Gastroesophageal sphincter (tissue), 4 donors: ENCODE results near the gene APLF. TPM values are rescaled to one million over a fixed set of nuclear protein-coding genes. Genes with fewer than 3 reads are reported as not detected.
"Not testable (repeated sequence)": the region's sequence is repeated elsewhere in the genome, so short reads cannot be mapped to it uniquely, and the experiment has no call there.

Experiments used
- ATAC-seq: fragments of 150-250 bp; one replicate; pipeline ENCODE4 v1.9.1; 2016; ENCODE audit warnings: mild to moderate bottlenecking, moderate library complexity
- H3K27ac ChIP-seq, 4 donors: fragments of 200-600 bp; sonication (generic) in 3 of 4; 1 replicate in 3 of 4; 2 replicates in 1 of 4; pipeline ENCODE4 v1.5.1; 2016 to 2019
- H3K27me3 ChIP-seq: fragments of 200-600 bp; sonication (generic); one replicate; pipeline ENCODE4 v1.5.1; 2019
- H3K36me3 ChIP-seq, 2 donors: fragments of 200-600 bp; sonication (generic); one replicate each; pipeline ENCODE4 v1.5.1; 2019; ENCODE audit warnings: control low read depth in 1 of 2
- H3K4me1 ChIP-seq, 3 donors: fragments of 200-600 bp; sonication (generic); 1 replicate in 2 of 3; 2 replicates in 1 of 3; pipeline ENCODE4 v1.5.1; 2016 to 2019; ENCODE audit warnings: control low read depth in 2 of 3
- H3K4me3 ChIP-seq, 2 donors: fragments of 200-600 bp; sonication (generic); one replicate each; pipeline ENCODE4 v1.5.1; 2019; ENCODE audit warnings: mild to moderate bottlenecking in 1 of 2, moderate library complexity in 1 of 2
- H3K9me3 ChIP-seq, 3 donors: fragments of 200-600 bp; sonication (generic); one replicate each; pipeline ENCODE4 v1.5.1; 2017 to 2019; ENCODE audit warnings: control low read depth in 2 of 3
- CTCF ChIP-seq, 4 experiments: fragments of 200-600 bp in 2 of 4; fragments of 450-650 bp in 2 of 4; sonication (generic) in 1 of 4; IDR thresholded peaks; one replicate each; pipeline ENCODE4 v1.5.1; 2017 to 2019; ENCODE audit warnings: antibody characterized with exemption in 4 of 4, mild to moderate bottlenecking in 2 of 4, moderate library complexity in 2 of 4
- EP300 ChIP-seq: sonication (generic); formaldehyde crosslinking; IDR thresholded peaks from one replicate; pipeline ENCODE4 v1.6.1; 2017; ENCODE audit warnings: antibody characterized with exemption, mild to moderate bottlenecking
- POLR2A ChIP-seq, 2 donors: fragments of 450-650 bp; IDR thresholded peaks; one replicate each; pipeline ENCODE4 v1.6.1; 2017; ENCODE audit warnings: antibody characterized with exemption in 2 of 2, mild to moderate bottlenecking in 2 of 2, moderate library complexity in 1 of 2
- POLR2AphosphoS5 ChIP-seq: sonication (generic); formaldehyde crosslinking; IDR thresholded peaks from one replicate; pipeline ENCODE4 v1.6.1; 2017; ENCODE audit warnings: antibody characterized with exemption
- WGBS, 2 donors: methylation state at CpG; one replicate each; pipeline ENCODE4 v1.1.5; 2018; ENCODE audit warnings: low coverage in 1 of 2; 5-methylcytosine and 5-hydroxymethylcytosine counted together
- total RNA-seq, 4 donors: library from RNA; depleted of rRNA; stranded (reverse); fragments of >200 nt; gene quantifications; one replicate each; pipeline ENCODE4 v1.1.0, GENCODE V29; 2016

The APLF gene
- total RNA-seq, 4 donors from 2014 or later, result 5.5 to 12.0 (median 10.4) TPM

- H3K4me3 ChIP-seq, result no peak overlapping the region
- TF ChIP-seq POLR2AphosphoS5, result no peak
- TF ChIP-seq EP300, result no peak
- no peak for TF ChIP-seq POLR2A (IDR thresholded peaks at IDR 0.05)
- no peak for TF ChIP-seq CTCF (IDR thresholded peaks at IDR 0.05)
- H3K36me3 ChIP-seq, result no peaks in the 10 kb centered on the region
- no peak for ATAC-seq
- H3K27me3 ChIP-seq, result no peaks in the 10 kb centered on the region
- no peak overlapping the region for H3K27ac ChIP-seq
- WGBS, 2 donors, result 57 to 70% methylated on average over 4 of the region's 4 CpGs
- H3K4me1 ChIP-seq, result no peaks in the 10 kb centered on the region
- H3K9me3 ChIP-seq, result no peaks in the 10 kb centered on the region
Measured at GRCh38 chr2:68565858-68566257, 98.5 kb downstream of the APLF start.

GRCh38 chr2:68566362-68566761, 99.0 kb downstream of the APLF start:
- WGBS, 2 donors, result 56 to 72% methylated on average over 3 of the region's 3 CpGs
- TF ChIP-seq CTCF (IDR thresholded peaks at IDR 0.05) (no peak), POLR2AphosphoS5 (no peak), POLR2A (IDR thresholded peaks at IDR 0.05) (no peak), EP300 (no peak)
- no peaks in the 10 kb centered on the region for H3K27me3 ChIP-seq
- no peaks in the 10 kb centered on the region for H3K9me3 ChIP-seq
- no peak overlapping the region for H3K4me3 ChIP-seq
- H3K36me3 ChIP-seq, result no peaks in the 10 kb centered on the region
- no peaks in the 10 kb centered on the region for H3K4me1 ChIP-seq
- ATAC-seq, result no peak
- H3K27ac ChIP-seq, result no peak overlapping the region

GRCh38 chr2:68568116-68568515, 100.7 kb downstream of the APLF start:
- no peak overlapping the region for H3K4me3 ChIP-seq
- no peaks in the 10 kb centered on the region for H3K27me3 ChIP-seq
- TF ChIP-seq POLR2AphosphoS5, result no peak
- no peak for TF ChIP-seq POLR2A (IDR thresholded peaks at IDR 0.05)
- TF ChIP-seq CTCF (IDR thresholded peaks at IDR 0.05), result no peak
- TF ChIP-seq EP300, result no peak
- no peaks in the 10 kb centered on the region for H3K9me3 ChIP-seq
- WGBS, 2 donors, result 100% methylated on average over 1 of the region's 1 CpG
- H3K4me1 ChIP-seq, result no peaks in the 10 kb centered on the region
- H3K27ac ChIP-seq, result no peak overlapping the region
- no peak for ATAC-seq
- H3K36me3 ChIP-seq, result no peaks in the 10 kb centered on the region

- Histone ChIP-seq H3K27ac (no peak overlapping the region), H3K36me3 (no peaks in the 10 kb centered on the region), H3K9me3 (no peaks in the 10 kb centered on the region), H3K4me1 (no peaks in the 10 kb centered on the region), H3K4me3 (no peak overlapping the region), H3K27me3 (no peaks in the 10 kb centered on the region)
- no peak for TF ChIP-seq POLR2AphosphoS5
- no peak for TF ChIP-seq EP300
- TF ChIP-seq CTCF (IDR thresholded peaks at IDR 0.05), result no peak
- TF ChIP-seq POLR2A (IDR thresholded peaks at IDR 0.05), result no peak
- ATAC-seq, result no peak
- 94 to 100% methylated on average over 1 of the region's 1 CpG for WGBS, 2 donors
Measured at GRCh38 chr2:68569604-68570003, 102.2 kb downstream of the APLF start.

GRCh38 chr2:68570434-68570833, 103.0 kb downstream of the APLF start:
- not testable (repeated sequence) for H3K9me3 ChIP-seq, ATAC-seq, H3K27ac ChIP-seq, H3K4me3 ChIP-seq, H3K36me3 ChIP-seq, H3K27me3 ChIP-seq, H3K4me1 ChIP-seq
- WGBS, 2 donors, result 100% methylated on average over 2 of the region's 4 CpGs
